Heart right ventricle (tissue), 16 donors: ENCODE results near the gene XPNPEP2. TPM values are rescaled to one million over a fixed set of nuclear protein-coding genes. Genes with fewer than 3 reads are reported as not detected.

Experiments used
- ATAC-seq, 8 donors: fragments of 200-7000 bp; cut with Tn5 transposase; one replicate each; pipeline ENCODE4 v1.9.1; 2020; ENCODE audit warnings: mild to moderate bottlenecking in 8 of 8, moderate library complexity in 8 of 8, moderate number of reproducible peaks in 1 of 8
- DNase-seq, 2 donors: peaks; one replicate each; pipeline ENCODE4 v3.0.0-alpha.2; 2020
- H3K27ac ChIP-seq, 10 donors: fragments of 200-600 bp; sonication (generic) in 2 of 10; one replicate each; pipeline versions ENCODE4 v1.5.0 to v1.8.0; 2020 to 2022; ENCODE audit warnings: mild to moderate bottlenecking in 3 of 10
- H3K27me3 ChIP-seq, 7 donors: fragments of 200-600 bp; one replicate each; pipeline ENCODE4 v1.8.0; 2021 to 2022; ENCODE audit warnings: mild to moderate bottlenecking in 2 of 7
- H3K36me3 ChIP-seq, 9 donors: fragments of 200-600 bp; sonication (generic) in 1 of 9; one replicate each; pipeline versions ENCODE4 v1.5.0 to v1.8.0; 2020 to 2022; ENCODE audit warnings: mild to moderate bottlenecking in 2 of 9
- H3K4me1 ChIP-seq, 9 donors: fragments of 200-600 bp; sonication (generic) in 1 of 9; one replicate each; pipeline versions ENCODE4 v1.5.0 to v1.8.0; 2020 to 2022; ENCODE audit warnings: mild to moderate bottlenecking in 4 of 9
- H3K4me3 ChIP-seq, 10 donors: fragments of 200-600 bp; sonication (generic) in 2 of 10; one replicate each; pipeline versions ENCODE4 v1.5.0 to v1.8.0; 2020 to 2022; ENCODE audit warnings: mild to moderate bottlenecking in 7 of 10, moderate library complexity in 2 of 10
- H3K9me3 ChIP-seq, 11 donors: fragments of 200-600 bp in 10 of 11; sonication (generic) in 2 of 11; one replicate each; pipeline versions ENCODE4 v1.5.0 to v1.8.0; 2013 to 2022; ENCODE audit warnings: mild to moderate bottlenecking in 2 of 11, control low read depth in 1 of 11, moderate library complexity in 1 of 11
- WGBS, 2 donors: extraction: QIAGEN DNeasy Blood & Tissue Kit; methylation state at CpG; one replicate each; pipeline ENCODE4 v1.1.7; 2013; ENCODE audit warnings: inconsistent platforms in 1 of 2; 5-methylcytosine and 5-hydroxymethylcytosine counted together
- intact Hi-C, 10 donors: fragments of 100-400 bp; cut with DNase I; formaldehyde crosslinking; loops; one replicate each; pipeline versions ENCODE4 v1.11.1 to v1.14.2; 2022
- polyA plus RNA-seq, 2 donors: library from polyadenylated mRNA; stranded (reverse); fragments of 200-250 nt; gene quantifications; one replicate each; pipeline ENCODE4 v1.2.3, GENCODE V29; 2013
- total RNA-seq, 10 donors: library from RNA; stranded (reverse); fragmentation: NEBNext Ultra II Directional in 3 of 10; extraction: Animal tissue kit (Norgen Biotek cat#: 25700) in 3 of 10; gene quantifications; one replicate each; pipeline versions ENCODE4 v1.2.1 to v1.2.4, GENCODE V29; 2021 to 2023
- TF ChIP-seq, protein P1 (sequence below), 9 donors: fragments of 200-600 bp; sonication (generic) in 2 of 9; IDR thresholded peaks; one replicate each; pipeline versions ENCODE4 v1.5.0 to v1.8.0; 2021 to 2022; ENCODE audit warnings: antibody characterized with exemption in 9 of 9, mild to moderate bottlenecking in 5 of 9, moderate library complexity in 1 of 9
- donor health status: Arrhythmogenic right ventricular cardiomyopathy.
- donor health status: ischemic (EF 13 %, LVEDD 7.1; RV severe dilation, severe dysfunction).
- donor health status: healthy with polysubstance abuse.
- donor health status: DM: no; HTN: yes; CAD: no.
- donor health status: DM: no; HTN: no; CAD: no.
- donor health status: ischemic (EF 25% LVEDD 6.9; RV normal size, moderate dysfunction).
- donor health status: ischemic (EF 25% LVEDD 5.7; RV mildly dilated, moderate dysfunction).
- donor health status: healthy.
- donor health status: DM: yes; HTN: yes; CAD: no.
- donor health status: Ischemic cardiomyopathy.
- donor health status: ischemic (EF 35%, LVEDD 5.7; RV mildly dilated, moderate dysfunction).
- donor health status: nonischemic (EF 11% LVEDD 7.7; RV severe dilation, severe dysfunction).
- donor health status: DM: yes; HTN: yes; CAD: no.
- donor health status: PGD.
- donor health status: ischemic (EF 29% LVEDD 5.4; RV normal size, mild dysfunction).
- donor health status: nonischemic (EF 23%, LVEDD 6.1; RV moderate dilation, normal function).

XPNPEP2 gene
- total and polyA plus RNA-seq, 12 donors, result 0.18 to 2.2 (median 0.52) TPM

GRCh38 chrX:129760981-129761380, 22.2 kb downstream of the XPNPEP2 start:
- Histone ChIP-seq H3K36me3 (no peaks in the 10 kb centered on the region), H3K4me3 (no peak overlapping the region), H3K27ac (no peak overlapping the region), H3K27me3 (peaks cover 0 to 2% (median 0%) of the 10 kb centered on the region in 7 donors), H3K9me3 (no peaks in the 10 kb centered on the region), H3K4me1 (peaks cover 0 to 39% (median 3%) of the 10 kb centered on the region in 9 donors)
- 96 to 99% methylated on average over 6 of the region's 6 CpGs for WGBS, 2 donors
- TF ChIP-seq, protein P1, sequence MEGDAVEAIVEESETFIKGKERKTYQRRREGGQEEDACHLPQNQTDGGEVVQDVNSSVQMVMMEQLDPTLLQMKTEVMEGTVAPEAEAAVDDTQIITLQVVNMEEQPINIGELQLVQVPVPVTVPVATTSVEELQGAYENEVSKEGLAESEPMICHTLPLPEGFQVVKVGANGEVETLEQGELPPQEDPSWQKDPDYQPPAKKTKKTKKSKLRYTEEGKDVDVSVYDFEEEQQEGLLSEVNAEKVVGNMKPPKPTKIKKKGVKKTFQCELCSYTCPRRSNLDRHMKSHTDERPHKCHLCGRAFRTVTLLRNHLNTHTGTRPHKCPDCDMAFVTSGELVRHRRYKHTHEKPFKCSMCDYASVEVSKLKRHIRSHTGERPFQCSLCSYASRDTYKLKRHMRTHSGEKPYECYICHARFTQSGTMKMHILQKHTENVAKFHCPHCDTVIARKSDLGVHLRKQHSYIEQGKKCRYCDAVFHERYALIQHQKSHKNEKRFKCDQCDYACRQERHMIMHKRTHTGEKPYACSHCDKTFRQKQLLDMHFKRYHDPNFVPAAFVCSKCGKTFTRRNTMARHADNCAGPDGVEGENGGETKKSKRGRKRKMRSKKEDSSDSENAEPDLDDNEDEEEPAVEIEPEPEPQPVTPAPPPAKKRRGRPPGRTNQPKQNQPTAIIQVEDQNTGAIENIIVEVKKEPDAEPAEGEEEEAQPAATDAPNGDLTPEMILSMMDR (IDR thresholded peaks at IDR 0.05), result no peak
- no peak for DNase-seq
- intact Hi-C loops, result no loop called here
- ATAC-seq, result no peak

DNA sequence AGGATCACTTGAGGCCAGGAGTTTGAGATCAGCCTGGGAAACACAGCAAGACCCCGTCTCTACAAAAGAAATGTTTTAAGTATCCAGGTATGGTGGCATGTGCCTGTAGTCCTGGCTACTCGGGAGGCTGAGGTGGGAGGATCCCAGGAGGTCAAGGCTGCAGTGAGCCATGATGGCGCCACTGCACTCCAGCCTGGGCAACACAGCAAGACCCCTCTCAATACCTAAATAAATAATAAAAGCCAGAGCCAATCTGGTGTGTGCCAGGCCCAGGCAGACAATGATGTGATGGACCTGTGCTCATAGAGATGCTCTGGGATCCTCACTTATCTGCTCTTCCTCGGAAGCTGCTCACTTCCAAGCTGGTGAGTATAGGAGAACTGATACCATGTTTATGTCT, 22.8 kb downstream of the XPNPEP2 start:
- Histone ChIP-seq H3K9me3 (no peaks in the 10 kb centered on the region), H3K27me3 (no peaks in the 10 kb centered on the region), H3K27ac (no peak overlapping the region), H3K4me1 (peaks cover 0 to 33% (median 3%) of the 10 kb centered on the region in 9 donors), H3K4me3 (no peak overlapping the region), H3K36me3 (no peaks in the 10 kb centered on the region)
- no peak for DNase-seq
- intact Hi-C loops, result no loop called here
- WGBS, 2 donors, result 98% methylated on average over 4 of the region's 4 CpGs
- ATAC-seq, result no peak
- TF ChIP-seq, protein P1 (IDR thresholded peaks at IDR 0.05), result no peak

DNA sequence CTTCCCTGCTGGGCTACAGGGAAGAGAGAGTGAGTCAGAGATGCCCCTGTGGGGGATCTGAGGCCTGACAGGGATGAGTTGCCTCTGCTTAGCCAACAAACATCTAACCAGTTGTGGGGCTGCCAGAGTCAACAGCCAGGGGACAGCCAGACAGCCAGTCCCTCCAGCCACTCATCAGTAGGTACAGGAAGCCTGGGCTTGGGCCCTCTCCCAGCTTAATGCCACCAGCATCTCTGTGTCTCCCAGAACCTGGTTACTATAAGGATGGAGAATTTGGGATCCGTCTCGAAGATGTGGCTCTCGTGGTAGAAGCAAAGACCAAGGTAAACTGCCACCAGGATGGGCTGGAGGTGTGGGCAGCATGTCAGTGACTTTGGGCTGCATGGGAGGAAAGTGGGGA, 23.7 kb downstream of the XPNPEP2 start:
- ATAC-seq (no peak), DNase-seq (no peak)
- WGBS, 2 donors, result 91 to 98% methylated on average over 3 of the region's 3 CpGs
- Histone ChIP-seq H3K4me1 (peaks cover 0 to 29% (median 3%) of the 10 kb centered on the region in 9 donors), H3K4me3 (no peak overlapping the region), H3K9me3 (no peaks in the 10 kb centered on the region), H3K36me3 (no peaks in the 10 kb centered on the region), H3K27me3 (no peaks in the 10 kb centered on the region), H3K27ac (no peak overlapping the region)
- intact Hi-C loops, result no loop called here
- TF ChIP-seq, protein P1 (IDR thresholded peaks at IDR 0.05), result no peak

- no peak overlapping the region for H3K4me3 ChIP-seq
- TF ChIP-seq, protein P1 (IDR thresholded peaks at IDR 0.05), result no peak
Measured at GRCh38 chrX:129763666-129764065, 24.9 kb downstream of the XPNPEP2 start.

More at GRCh38 chrX:129763666-129764065, 24.9 kb downstream of the XPNPEP2 start:
- H3K9me3 ChIP-seq, result no peaks in the 10 kb centered on the region
- intact Hi-C loops, result no loop called here
- H3K27ac ChIP-seq, result no peak overlapping the region
- no peaks in the 10 kb centered on the region for H3K27me3 ChIP-seq
- ATAC-seq (no peak), DNase-seq (no peak)
- peaks cover 0 to 17% (median 3%) of the 10 kb centered on the region in 9 donors for H3K4me1 ChIP-seq
- H3K36me3 ChIP-seq, result no peaks in the 10 kb centered on the region
